K562 (cell line): Measurements from ENCODE around the gene MAPK13. TPM values are rescaled to one million over a fixed set of nuclear protein-coding genes. Genes with fewer than 3 reads are reported as not detected.
A peak's percentile ranks its signal among the peaks of the same experiment; 100 is the strongest.

Experiments
- ADNP ChIP-seq: fragments of 200-800 bp; sonication (Bioruptor generic); IDR thresholded peaks from 2 replicates; pipeline ENCODE4 v1.6.1; 2016; ENCODE audit warnings: missing genetic modification characterization, missing compliant biosample characterization
- BRD9 ChIP-seq: fragments of 450-650 bp; IDR thresholded peaks from 2 replicates; pipeline ENCODE4 v1.6.1; 2018; ENCODE audit warnings: low read depth; ENCODE audit not compliant: partially characterized antibody
- CEBPG ChIP-seq, 3 experiments: fragments of 200-800 bp in 1 of 3; sonication (Bioruptor generic) in 1 of 3; sonication (generic) in 1 of 3; formaldehyde crosslinking in 1 of 3; IDR thresholded peaks in 2 of 3; conservative IDR thresholded peaks in 1 of 3; 2 replicates each; pipeline versions ENCODE4 v1.6.1 to v1.8.0; 2016 to 2022; ENCODE audit warnings: missing compliant biosample characterization in 2 of 3, missing genetic modification characterization in 2 of 3, mild to moderate bottlenecking in 1 of 3, missing genetic modification reagents in 1 of 3
- CTBP1 ChIP-seq: fragments of 450-650 bp; IDR thresholded peaks from 2 replicates; pipeline ENCODE4 v1.6.1; 2016; ENCODE audit warnings: borderline replicate concordance
- FOXA3 ChIP-seq, 2 experiments: fragments of 450-650 bp in 1 of 2; sonication (generic) in 1 of 2; formaldehyde crosslinking; IDR thresholded peaks in 1 of 2; conservative IDR thresholded peaks in 1 of 2; 2 replicates each; pipeline versions ENCODE4 v1.4.0 to v1.8.0; 2020 to 2022; ENCODE audit warnings: mild to moderate bottlenecking in 2 of 2, missing genetic modification reagents in 1 of 2
- HES1 ChIP-seq: fragments of 450-650 bp; IDR thresholded peaks from 2 replicates; pipeline ENCODE4 v1.6.1; 2016; ENCODE audit warnings: low read depth, mild to moderate bottlenecking, moderate library complexity
- MLX ChIP-seq, 2 experiments: fragments of 450-650 bp in 1 of 2; sonication (generic) in 1 of 2; formaldehyde crosslinking; conservative IDR thresholded peaks; 2 replicates each; pipeline versions ENCODE4 v1.4.0 to v1.8.1; 2020 to 2022; ENCODE audit warnings: mild to moderate bottlenecking in 1 of 2, missing genetic modification reagents in 1 of 2
- NBN ChIP-seq: fragments of 450-650 bp; IDR thresholded peaks from 2 replicates; pipeline ENCODE4 v1.6.1; 2016; ENCODE audit warnings: low read depth, mild to moderate bottlenecking
- PML ChIP-seq: IDR thresholded peaks from 2 replicates; pipeline ENCODE4 v1.6.1; 2012; ENCODE audit warnings: low read length, inconsistent platforms
- POLR3A ChIP-seq: IDR thresholded peaks from 2 replicates; pipeline ENCODE4 v1.6.1; 2011; ENCODE audit warnings: borderline replicate concordance, mild to moderate bottlenecking, moderate library complexity; ENCODE audit not compliant: insufficient read length, insufficient read depth; ENCODE audit errors: extremely low read depth
- SOX6 ChIP-seq: fragments of 450-650 bp; IDR thresholded peaks from 2 replicates; pipeline ENCODE4 v1.6.1; 2014; ENCODE audit warnings: mild to moderate bottlenecking
- TCFL5 ChIP-seq: fragments of 250-450 bp; sonication (Bioruptor Pico); conservative IDR thresholded peaks from 2 replicates; pipeline ENCODE4 v1.6.1; 2021; ENCODE audit warnings: mild to moderate bottlenecking, moderate library complexity, matching md5 sums
- WHSC1 ChIP-seq: IDR thresholded peaks from one replicate; pipeline ENCODE4 v1.6.1; 2012; ENCODE audit warnings: low read length, control low read depth, inconsistent platforms
- XRCC4 ChIP-seq: IDR thresholded peaks from one replicate; pipeline ENCODE4 v1.6.1; 2011; ENCODE audit not compliant: insufficient read depth, insufficient read length; ENCODE audit errors: extremely low read depth
- ZNF24 ChIP-seq: fragments of 450-650 bp; IDR thresholded peaks from 2 replicates; pipeline ENCODE4 v1.6.1; 2016
- ZNF518B ChIP-seq: fragments of 250-450 bp; sonication (Bioruptor Pico); IDR thresholded peaks from 2 replicates; pipeline ENCODE4 v1.5.0; 2021; ENCODE audit warnings: mild to moderate bottlenecking, moderate library complexity
- ZNF639 ChIP-seq, 2 experiments: fragments of 200-800 bp in 1 of 2; sonication (Bioruptor generic) in 1 of 2; sonication (generic) in 1 of 2; formaldehyde crosslinking in 1 of 2; IDR thresholded peaks in 1 of 2; conservative IDR thresholded peaks in 1 of 2; 2 replicates each; pipeline versions ENCODE4 v1.5.0 to v1.6.1; 2016 to 2020; ENCODE audit warnings: missing compliant biosample characterization in 1 of 2, missing genetic modification characterization in 1 of 2, missing genetic modification reagents in 1 of 2
- polyA plus RNA-seq, 8 experiments: library from polyadenylated mRNA; depleted of rRNA in 4 of 8; stranded (reverse) in 5 of 8; unstranded in 3 of 8; fragments of >200 nt; fragmentation: Nextera tagmentation in 2 of 8; fragmentation: Illumina TruSeq in 1 of 8; extraction: Ambion mirVana in 2 of 8; extraction: Trizol in 1 of 8; gene quantifications; 2 replicates each; pipeline versions ENCODE4 v1.2.1 to v1.2.3, GENCODE V29; 2011 to 2014; ENCODE audit warnings: inconsistent platforms in 1 of 8, missing spikeins in 1 of 8
- total RNA-seq, 7 experiments: library from RNA; depleted of rRNA in 6 of 7; stranded (reverse); fragments of >200 nt in 6 of 7; fragmentation: Illumina TruSeq in 2 of 7; extraction: Trizol in 2 of 7; gene quantifications; 2 replicates each; pipeline versions ENCODE4 v1.2.1 to v1.2.3, GENCODE V29; 2011 to 2021; ENCODE audit warnings: low replicate concordance in 1 of 7
- TF ChIP-seq, protein P1 (sequence below): fragments of 450-650 bp; IDR thresholded peaks from 2 replicates; pipeline ENCODE4 v1.7.0; 2016; ENCODE audit warnings: borderline replicate concordance

MAPK13 gene
- total and polyA plus RNA-seq, 9 of the 15 experiments (the other 6 are each of a cell fraction or from before 2014, with no cell fraction given) = 0.03 to 2.3 (median 0.48) TPM; not detected in 1

GRCh38 chr6:36098920-36099647 is 31.2 kb upstream of the MAPK13 start (continued):
- no peak for TF ChIP-seq CEBPG (CRISPR knock-in tag; IDR thresholded peaks at IDR 0.05)
- no peak for TF ChIP-seq CEBPG (tag; conservative IDR thresholded peaks at IDR 0.05 in 1 of 2, IDR thresholded peaks at IDR 0.05 in 1 of 2)
- peak; percentile 11; the same call in 1 of the 2 replicates for TF ChIP-seq SOX6
- TF ChIP-seq, protein P1, sequence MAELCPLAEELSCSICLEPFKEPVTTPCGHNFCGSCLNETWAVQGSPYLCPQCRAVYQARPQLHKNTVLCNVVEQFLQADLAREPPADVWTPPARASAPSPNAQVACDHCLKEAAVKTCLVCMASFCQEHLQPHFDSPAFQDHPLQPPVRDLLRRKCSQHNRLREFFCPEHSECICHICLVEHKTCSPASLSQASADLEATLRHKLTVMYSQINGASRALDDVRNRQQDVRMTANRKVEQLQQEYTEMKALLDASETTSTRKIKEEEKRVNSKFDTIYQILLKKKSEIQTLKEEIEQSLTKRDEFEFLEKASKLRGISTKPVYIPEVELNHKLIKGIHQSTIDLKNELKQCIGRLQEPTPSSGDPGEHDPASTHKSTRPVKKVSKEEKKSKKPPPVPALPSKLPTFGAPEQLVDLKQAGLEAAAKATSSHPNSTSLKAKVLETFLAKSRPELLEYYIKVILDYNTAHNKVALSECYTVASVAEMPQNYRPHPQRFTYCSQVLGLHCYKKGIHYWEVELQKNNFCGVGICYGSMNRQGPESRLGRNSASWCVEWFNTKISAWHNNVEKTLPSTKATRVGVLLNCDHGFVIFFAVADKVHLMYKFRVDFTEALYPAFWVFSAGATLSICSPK = no peak
- TF ChIP-seq NBN = no peak; the same call in 1 of the 2 replicates
- TF ChIP-seq CTBP1 = no peak
- TF ChIP-seq POLR3A = no peak
- no peak for TF ChIP-seq ZNF518B (CRISPR knock-in tag)
- TF ChIP-seq HES1 = no peak
- TF ChIP-seq ZNF24 = no peak
- TF ChIP-seq BRD9 = no peak
- no peak for TF ChIP-seq TCFL5
- TF ChIP-seq FOXA3 (CRISPR knock-in tag; conservative IDR thresholded peaks at IDR 0.05 in 1 of 2, IDR thresholded peaks at IDR 0.05 in 1 of 2) = no peak
- TF ChIP-seq XRCC4 = no peak
- TF ChIP-seq PML = no peak; the same call in 1 of the 2 replicates
- no peak for TF ChIP-seq WHSC1
- TF ChIP-seq ZNF639 (CRISPR knock-in tag; conservative IDR thresholded peaks at IDR 0.05 in 1 of 2, IDR thresholded peaks at IDR 0.05 in 1 of 2) = peak in 1 of 2 experiments; percentile 50; a peak in 1 of 4 replicates
- TF ChIP-seq ADNP (tag) = no peak
- TF ChIP-seq MLX (CRISPR knock-in tag; conservative IDR thresholded peaks at IDR 0.05) = no peak
